ENCODE results near the gene HACL1. TPM values are rescaled to one million over a fixed set of nuclear protein-coding genes. Genes with fewer than 3 reads are reported as not detected.

The HACL1 gene
- total RNA-seq = 30.3 TPM
- 15.7 TPM for polyA plus RNA-seq

DNA sequence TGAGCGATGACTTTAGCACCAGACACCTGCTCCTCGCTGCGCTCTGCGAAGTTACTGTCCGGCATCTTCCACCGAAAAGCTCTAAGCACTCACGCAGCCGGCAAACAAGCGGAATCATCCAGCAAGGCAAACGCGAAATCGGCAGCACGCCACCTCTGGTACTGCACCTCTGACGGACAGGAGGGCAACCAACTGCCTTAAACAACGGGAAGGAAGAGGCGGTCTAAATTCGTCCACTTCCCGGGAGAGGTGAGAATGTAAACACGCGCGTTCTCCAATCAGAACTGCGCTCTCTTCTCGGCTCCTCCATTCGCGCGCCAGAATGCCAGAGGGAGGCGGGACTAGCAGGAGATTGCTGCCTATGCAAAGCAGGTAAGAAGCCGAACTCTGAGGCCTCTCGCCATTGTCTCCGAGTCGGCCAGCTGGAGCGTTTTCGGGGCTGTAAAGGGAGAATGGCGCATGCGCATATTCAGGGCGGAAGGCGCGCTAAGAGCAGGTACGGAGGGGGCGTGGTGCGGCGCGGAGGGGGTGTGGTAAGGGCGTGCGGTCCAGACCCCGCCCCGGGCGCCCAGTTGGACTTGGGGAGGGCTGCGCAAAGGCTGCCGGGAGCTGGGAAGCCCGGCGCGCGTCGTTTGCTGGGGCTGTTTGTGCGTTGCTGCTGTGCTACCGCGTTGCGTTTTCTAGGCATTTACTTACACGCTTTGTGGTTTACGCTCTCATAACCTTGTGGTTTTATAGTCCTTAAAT is at the start of gene HACL1, which contains the start of gene BTD:
TSS of gene HACL1 (minus strand) at position 171 of the 747 bp plus-strand sequence. CDS start at position 65, 106 bp downstream.
TSS of gene BTD (plus strand) at position 347 of the 747 bp plus-strand sequence. CDS start 33,695 bp downstream, outside the sequence.
- DNase-seq (ENCODE audit: extremely low spot score) = peak; percentile 99
- H3K4me3 ChIP-seq (ENCODE audit: low read depth, low read length) = peak within 1 kb of the TSS; percentile 64
- H3K36me3 ChIP-seq (ENCODE audit: insufficient read depth) = no peaks in the 10 kb centered on the region
- H3K4me1 ChIP-seq (ENCODE audit: insufficient read depth) = peaks cover 3% of the 10 kb centered on the region
- WGBS = under 1% methylated on average over 61 of the region's 61 CpGs
- H3K27ac ChIP-seq (ENCODE audit: low read depth) = peak within 1 kb of the TSS; percentile 34

DNA sequence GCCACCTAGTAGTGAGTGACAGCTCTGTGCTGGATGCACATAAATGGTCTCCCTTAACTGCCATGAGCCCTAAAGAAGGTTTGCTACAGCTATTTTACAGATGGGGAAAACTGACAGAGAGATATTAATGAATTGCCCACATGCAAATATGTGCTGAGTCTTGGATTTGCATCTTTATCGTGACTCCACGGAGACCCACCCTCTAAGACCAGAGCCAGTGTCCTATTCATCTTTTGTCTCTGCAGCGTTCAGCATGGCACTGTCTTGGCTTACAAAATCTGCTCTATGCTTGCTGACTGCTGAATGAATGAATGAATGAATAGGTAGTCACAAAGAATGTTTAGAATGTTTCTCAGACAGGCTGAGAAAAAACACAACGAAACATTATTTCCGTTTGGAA is 48.5 kb upstream of the HACL1 start:
- no peak for DNase-seq (ENCODE audit: extremely low spot score)
- no peak overlapping the region for H3K4me3 ChIP-seq (ENCODE audit: low read depth, low read length)
- H3K36me3 ChIP-seq (ENCODE audit: insufficient read depth) = no peaks in the 10 kb centered on the region
- no peaks in the 10 kb centered on the region for H3K4me1 ChIP-seq (ENCODE audit: insufficient read depth)
- no peak overlapping the region for H3K27ac ChIP-seq (ENCODE audit: low read depth)
- 91% methylated on average over 5 of the region's 5 CpGs for WGBS

DNA sequence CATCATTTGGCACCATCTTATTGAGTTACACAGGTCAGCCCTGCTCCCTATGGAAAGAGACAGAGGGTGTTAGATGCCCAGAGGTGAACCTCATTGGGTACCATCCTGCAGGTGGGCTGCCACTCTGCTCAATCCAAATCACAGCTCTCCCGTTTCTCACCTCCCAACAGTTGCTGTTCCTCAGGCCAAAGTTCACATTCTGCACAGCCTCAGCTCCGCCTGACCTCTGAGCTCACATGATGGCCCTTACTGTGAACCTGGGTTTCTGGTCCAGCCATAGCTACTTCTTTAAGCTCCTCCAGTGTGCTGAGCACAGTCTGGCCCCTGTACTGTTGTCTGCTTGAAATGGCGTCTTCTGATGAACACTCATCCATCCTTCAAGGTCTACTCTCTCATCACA is 48.0 kb upstream of the HACL1 start:
- no peak for DNase-seq (ENCODE audit: extremely low spot score)
- no peaks in the 10 kb centered on the region for H3K4me1 ChIP-seq (ENCODE audit: insufficient read depth)
- H3K4me3 ChIP-seq (ENCODE audit: low read depth, low read length) = no peak overlapping the region
- H3K36me3 ChIP-seq (ENCODE audit: insufficient read depth) = no peaks in the 10 kb centered on the region
- WGBS = 98% methylated on average over 3 of the region's 3 CpGs
- no peak overlapping the region for H3K27ac ChIP-seq (ENCODE audit: low read depth)

DNA sequence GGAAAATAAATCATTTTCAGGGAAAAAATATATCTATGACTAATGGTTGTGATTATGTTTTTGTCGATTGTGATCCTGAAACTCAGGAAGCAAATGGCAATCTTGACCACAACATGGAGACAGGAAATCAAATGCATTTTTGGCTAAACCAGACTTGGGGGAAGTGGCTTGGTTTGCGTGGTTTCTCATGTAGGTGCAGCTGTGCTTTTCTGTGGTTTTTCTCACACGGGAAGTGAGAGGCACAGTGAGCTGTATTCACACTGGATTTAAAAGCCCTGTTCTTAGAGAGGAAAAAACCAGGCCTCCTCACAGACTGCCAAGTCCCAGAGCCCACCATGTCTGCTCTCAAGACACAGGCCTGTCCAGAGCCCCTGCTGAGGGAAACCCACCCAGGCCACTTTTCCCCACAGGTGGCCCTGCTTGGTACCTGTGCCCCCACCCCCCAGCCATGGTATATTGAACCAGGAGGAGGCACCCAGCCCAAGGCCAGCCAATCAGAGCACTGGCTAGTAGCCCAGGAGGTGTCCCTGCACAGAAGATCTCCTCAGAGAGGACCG is 46.3 kb upstream of the HACL1 start:
- Histone ChIP-seq H3K4me1 (ENCODE audit: insufficient read depth) (no peaks in the 10 kb centered on the region), H3K4me3 (ENCODE audit: low read depth, low read length) (no peak overlapping the region), H3K36me3 (ENCODE audit: insufficient read depth) (no peaks in the 10 kb centered on the region), H3K27ac (ENCODE audit: low read depth) (no peak overlapping the region)
- DNase-seq (ENCODE audit: extremely low spot score) = no peak
- 68% methylated on average over 4 of the region's 4 CpGs for WGBS

DNA sequence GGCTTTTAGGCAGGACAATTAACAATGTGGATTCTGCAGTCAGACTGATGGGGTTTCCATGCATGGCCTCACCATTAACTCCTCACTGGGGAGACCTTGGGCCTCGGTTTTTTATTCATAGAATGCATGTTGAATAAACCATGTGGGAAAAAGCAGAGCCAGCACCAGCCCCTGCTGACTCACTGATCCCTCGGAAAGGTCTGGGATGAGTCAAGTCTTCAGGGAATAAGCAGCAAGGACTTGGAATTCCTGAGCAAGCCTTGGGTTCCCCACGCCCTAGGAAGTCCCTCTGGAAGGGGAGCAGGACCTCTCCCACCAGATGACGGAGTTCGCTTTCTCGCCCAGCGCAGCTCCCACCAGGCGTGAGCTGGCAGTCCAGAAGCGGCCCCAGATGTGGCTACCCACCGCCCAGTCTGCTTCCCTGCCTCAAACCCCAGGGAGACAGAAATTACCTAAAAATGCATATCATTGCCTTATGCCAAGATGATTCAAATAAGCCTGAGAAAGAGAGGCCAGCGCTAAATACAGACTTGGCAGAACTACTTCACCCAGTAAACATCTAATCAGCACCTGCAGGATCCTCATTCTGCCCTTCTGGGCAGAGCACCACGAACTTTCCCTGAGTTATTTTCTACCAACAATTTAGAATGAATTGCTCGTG is 45.6 kb upstream of the HACL1 start:
- H3K4me1 ChIP-seq (ENCODE audit: insufficient read depth) = no peaks in the 10 kb centered on the region

DNA sequence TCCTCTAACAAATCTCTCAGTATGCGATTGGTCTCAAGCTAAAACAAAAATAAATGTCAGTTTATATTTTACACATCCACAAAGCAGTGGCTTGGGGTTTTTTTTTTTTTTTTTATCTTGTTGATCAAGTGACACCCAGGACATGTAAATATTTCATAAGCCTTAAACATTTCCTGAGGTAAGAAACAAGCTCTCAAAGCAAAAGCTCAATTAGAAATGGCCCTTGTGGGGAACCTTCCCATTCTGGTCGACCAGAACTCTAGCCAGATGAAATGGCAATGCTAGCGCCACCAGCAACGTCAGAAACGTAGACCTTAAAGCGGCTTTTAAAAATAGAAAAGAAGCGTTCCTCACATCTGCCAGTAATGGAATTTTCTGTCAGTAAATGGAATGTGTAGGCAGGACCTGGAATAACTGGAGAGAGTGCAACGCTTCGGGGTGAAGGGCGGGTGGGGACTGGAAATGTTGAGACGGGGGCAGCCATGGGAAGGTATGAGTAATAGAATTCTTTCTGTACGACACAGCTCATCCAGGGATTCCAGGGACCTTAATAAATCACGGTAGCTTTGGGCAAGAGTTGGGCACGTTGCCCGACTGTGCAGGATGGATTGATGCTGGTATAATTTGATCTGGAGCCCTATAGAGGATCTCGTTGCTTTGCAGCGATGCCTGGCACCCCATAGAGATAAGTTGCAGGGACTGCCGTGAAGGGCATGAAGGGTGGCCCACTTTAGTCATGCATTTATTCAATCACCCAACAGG is 44.6 kb upstream of the HACL1 start:
- Histone ChIP-seq H3K4me1 (ENCODE audit: insufficient read depth) (no peaks in the 10 kb centered on the region), H3K36me3 (ENCODE audit: insufficient read depth) (no peaks in the 10 kb centered on the region), H3K4me3 (ENCODE audit: low read depth, low read length) (no peak overlapping the region), H3K27ac (ENCODE audit: low read depth) (no peak overlapping the region)
- WGBS = 56% methylated on average over 18 of the region's 18 CpGs
- no peak for DNase-seq (ENCODE audit: extremely low spot score)

More for the DNA sequence above, 45.6 kb upstream of the HACL1 start:
- Histone ChIP-seq H3K27ac (ENCODE audit: low read depth) (no peak overlapping the region), H3K4me3 (ENCODE audit: low read depth, low read length) (no peak overlapping the region), H3K36me3 (ENCODE audit: insufficient read depth) (no peaks in the 10 kb centered on the region)
- no peak for DNase-seq (ENCODE audit: extremely low spot score)
- 43% methylated on average over 13 of the region's 13 CpGs for WGBS

DNA sequence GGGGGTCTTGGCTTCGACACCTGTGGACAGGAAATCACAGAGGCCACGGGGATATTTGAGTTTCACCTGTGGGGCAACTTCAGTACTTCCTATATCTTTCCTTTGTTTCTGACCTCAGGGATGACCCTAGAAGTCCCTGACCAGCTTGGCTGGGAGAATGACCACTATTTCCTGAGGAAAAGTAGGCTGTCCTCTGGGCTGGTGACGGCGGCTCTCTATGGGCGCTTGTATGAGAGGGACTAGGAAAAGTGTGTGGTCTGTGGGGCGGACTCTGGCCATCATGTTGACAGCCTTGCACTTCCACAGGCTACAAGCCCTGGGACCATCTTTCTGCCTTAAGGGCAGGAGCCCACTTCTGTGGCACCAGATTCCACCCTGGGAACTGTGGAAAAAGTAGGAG is 43.9 kb upstream of the HACL1 start:
- WGBS = 92% methylated on average over 6 of the region's 6 CpGs
- DNase-seq (ENCODE audit: extremely low spot score) = no peak
- Histone ChIP-seq H3K4me1 (ENCODE audit: insufficient read depth) (no peaks in the 10 kb centered on the region), H3K36me3 (ENCODE audit: insufficient read depth) (no peaks in the 10 kb centered on the region), H3K27ac (ENCODE audit: low read depth) (no peak overlapping the region), H3K4me3 (ENCODE audit: low read depth, low read length) (no peak overlapping the region)

DNA sequence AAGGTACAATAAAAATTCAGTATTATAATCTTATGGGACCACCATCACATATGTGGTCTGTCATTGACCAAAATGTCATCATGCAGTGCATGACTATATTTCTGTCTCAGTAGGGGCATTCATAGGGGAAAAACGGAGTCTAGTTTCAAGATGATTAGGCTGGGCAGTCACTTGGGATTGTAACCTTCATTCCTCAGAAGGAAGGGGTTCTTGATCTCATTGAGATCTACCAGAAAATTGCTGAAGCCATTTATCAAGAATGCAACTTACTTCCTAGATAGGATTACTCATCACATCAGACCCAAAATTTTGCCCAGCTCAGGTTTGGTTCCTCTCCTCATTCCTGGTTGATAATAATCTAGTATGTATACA is 37.5 kb upstream of the HACL1 start:
- Histone ChIP-seq H3K36me3 (ENCODE audit: insufficient read depth) (no peaks in the 10 kb centered on the region), H3K27ac (ENCODE audit: low read depth) (no peak overlapping the region), H3K4me1 (ENCODE audit: insufficient read depth) (no peaks in the 10 kb centered on the region), H3K4me3 (ENCODE audit: low read depth, low read length) (no peak overlapping the region)
- WGBS = 96% methylated on average over 1 of the region's 1 CpG
- DNase-seq (ENCODE audit: extremely low spot score) = no peak

DNA sequence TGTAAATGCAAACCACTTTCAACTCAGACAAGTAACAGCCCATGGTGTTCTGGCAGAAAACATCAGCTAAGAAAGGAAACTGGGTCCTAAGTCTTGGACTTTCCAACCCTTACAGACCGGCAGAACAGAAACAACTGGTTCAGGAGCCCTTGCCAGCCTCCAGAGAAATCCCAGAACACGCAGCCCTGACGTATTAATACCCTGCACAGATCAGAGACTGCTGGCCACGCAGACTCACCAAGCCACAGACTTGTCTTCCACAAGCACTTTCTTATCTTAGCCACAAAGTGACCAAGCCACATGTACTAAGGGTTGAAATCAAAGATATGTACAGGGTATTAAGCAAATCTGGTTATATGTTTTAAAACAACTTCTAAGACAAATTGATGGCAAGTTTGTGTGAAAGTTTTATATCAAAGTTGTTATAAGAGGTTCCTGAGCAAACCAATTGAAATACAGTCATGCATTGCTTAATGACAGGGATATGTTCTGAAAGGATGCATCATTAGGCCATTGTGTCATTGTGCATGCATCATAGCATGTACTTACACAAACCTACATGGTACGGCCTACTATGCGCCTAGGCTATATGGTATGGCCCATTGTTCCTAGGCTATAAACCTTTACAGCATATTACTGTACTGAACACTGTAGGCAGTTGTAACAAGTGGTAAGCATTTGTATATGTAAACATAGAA is 37.0 kb upstream of the HACL1 start:
- no peaks in the 10 kb centered on the region for H3K36me3 ChIP-seq (ENCODE audit: insufficient read depth)
- WGBS = 72% methylated on average over 6 of the region's 6 CpGs
- DNase-seq (ENCODE audit: extremely low spot score) = no peak
- H3K4me1 ChIP-seq (ENCODE audit: insufficient read depth) = no peaks in the 10 kb centered on the region
- H3K27ac ChIP-seq (ENCODE audit: low read depth) = no peak overlapping the region
- no peak overlapping the region for H3K4me3 ChIP-seq (ENCODE audit: low read depth, low read length)

DNA sequence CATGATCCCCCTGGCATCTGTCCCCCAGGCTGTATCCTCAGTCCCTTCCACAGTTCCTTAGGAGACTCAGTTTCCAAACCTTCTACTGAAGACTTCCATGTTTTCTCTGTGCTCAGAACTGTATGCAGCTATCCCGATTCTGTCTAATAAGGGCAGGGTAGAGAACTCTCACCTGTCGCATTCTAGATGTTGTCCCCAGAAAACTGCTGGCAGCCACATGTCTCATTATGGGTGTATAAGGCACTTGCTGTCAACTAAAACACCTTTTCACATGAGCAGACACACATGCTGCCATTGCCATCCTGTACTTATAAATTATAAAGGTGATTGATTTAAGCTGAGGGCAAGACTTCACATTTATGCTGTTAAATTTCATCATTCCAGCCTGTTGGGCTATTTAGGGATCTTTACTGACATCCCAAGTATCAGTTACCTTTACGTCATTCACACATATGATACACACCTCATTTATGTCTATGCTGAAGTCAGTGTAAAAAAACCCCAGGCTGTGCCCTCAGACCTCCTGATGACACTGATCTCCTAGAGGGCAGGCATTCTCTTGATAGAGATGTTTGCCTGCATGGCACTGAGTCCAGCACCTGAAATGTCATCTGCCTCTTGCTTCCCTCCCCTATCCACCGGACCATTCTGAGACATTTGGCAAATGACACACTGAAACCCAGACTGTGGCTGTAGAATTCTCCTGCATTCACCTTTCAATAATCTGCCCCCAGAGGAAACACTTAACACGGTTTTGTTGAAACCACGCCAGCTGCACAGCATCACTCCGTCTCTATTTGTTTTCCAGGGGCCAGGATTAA is 36.0 kb upstream of the HACL1 start:
- WGBS = 74% methylated on average over 7 of the region's 7 CpGs
- no peaks in the 10 kb centered on the region for H3K36me3 ChIP-seq (ENCODE audit: insufficient read depth)
- H3K27ac ChIP-seq (ENCODE audit: low read depth) = no peak overlapping the region
- no peak overlapping the region for H3K4me3 ChIP-seq (ENCODE audit: low read depth, low read length)
- no peak for DNase-seq (ENCODE audit: extremely low spot score)
- no peaks in the 10 kb centered on the region for H3K4me1 ChIP-seq (ENCODE audit: insufficient read depth)

DNA sequence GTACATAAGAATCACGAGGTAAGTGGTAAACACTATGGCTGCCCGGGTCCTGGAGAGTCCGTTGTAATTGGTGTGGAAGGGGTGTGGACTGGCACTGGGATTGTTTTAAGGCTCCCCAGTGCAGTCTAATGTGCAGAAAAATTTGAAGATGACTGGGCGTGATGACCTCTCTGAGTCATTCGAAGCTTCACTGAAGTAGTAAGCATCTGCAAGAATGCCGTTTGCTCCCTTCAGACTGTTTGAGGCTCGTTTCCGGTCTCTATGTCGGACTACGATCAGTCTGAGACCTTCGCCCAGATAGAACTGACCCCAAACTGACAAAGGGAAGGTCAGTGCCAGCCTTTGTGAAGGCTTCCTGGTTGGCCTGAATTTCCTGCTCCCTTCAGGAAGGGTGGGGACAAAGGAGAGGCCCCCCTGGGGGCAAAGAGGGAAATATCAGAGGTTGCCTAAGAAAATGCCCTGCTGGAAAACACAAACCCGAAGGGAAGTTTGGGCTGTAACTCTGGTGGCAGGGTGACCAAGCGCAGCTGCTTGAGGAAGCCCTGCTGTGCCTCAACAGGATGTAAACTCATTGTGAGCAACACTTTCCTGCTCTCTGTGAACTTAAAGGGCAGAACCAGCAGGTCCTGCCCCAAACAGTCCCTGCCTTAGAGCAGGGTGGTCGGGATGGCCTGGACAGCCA is 34.8 kb upstream of the HACL1 start:
- WGBS = 71% methylated on average over 14 of the region's 14 CpGs
- no peaks in the 10 kb centered on the region for H3K36me3 ChIP-seq (ENCODE audit: insufficient read depth)
- no peak overlapping the region for H3K27ac ChIP-seq (ENCODE audit: low read depth)
- DNase-seq (ENCODE audit: extremely low spot score) = no peak
- H3K4me1 ChIP-seq (ENCODE audit: insufficient read depth) = no peaks in the 10 kb centered on the region
- H3K4me3 ChIP-seq (ENCODE audit: low read depth, low read length) = no peak overlapping the region

DNA sequence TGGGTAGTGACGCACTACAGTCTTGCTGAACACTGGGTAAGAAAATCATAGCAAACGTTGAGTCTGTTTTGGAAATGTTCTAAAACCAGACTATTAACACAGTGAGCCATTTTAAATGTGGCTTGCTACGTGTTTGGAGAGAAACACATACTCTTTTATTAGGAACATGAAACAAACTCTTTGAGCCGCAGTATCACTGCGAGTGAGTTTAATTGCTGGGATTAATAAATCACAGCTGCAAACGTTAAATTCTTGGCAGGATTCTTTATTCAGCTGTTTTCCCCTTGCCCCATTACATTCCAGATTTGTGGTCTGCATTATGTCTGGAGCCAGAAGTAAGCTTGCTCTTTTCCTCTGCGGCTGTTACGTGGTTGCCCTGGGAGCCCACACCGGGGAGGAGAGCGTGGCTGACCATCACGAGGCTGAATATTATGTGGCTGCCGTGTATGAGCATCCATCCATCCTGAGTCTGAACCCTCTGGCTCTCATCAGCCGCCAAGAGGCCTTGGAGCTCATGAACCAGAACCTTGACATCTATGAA is 33.8 kb upstream of the HACL1 start:
- Histone ChIP-seq H3K4me3 (ENCODE audit: low read depth, low read length) (no peak overlapping the region), H3K4me1 (ENCODE audit: insufficient read depth) (no peaks in the 10 kb centered on the region), H3K36me3 (ENCODE audit: insufficient read depth) (no peaks in the 10 kb centered on the region), H3K27ac (ENCODE audit: low read depth) (peak overlapping the region; percentile 41)
- peak; percentile 66 for DNase-seq (ENCODE audit: extremely low spot score)
- 30% methylated on average over 13 of the region's 13 CpGs for WGBS
